HL-60 (cell line): ENCODE measurements around the gene PCDHAC2.

Experiments
- DNase-seq, 2 experiments: peaks; one replicate each; pipeline ENCODE4 v3.0.0-alpha.2; 2010 to 2020; ENCODE audit warnings: low read depth in 1 of 2, low spot score in 1 of 2
- H3K27ac ChIP-seq: fragments of 250-450 bp; sonication (Bioruptor Pico); replicated peaks from 2 replicates; pipeline ENCODE4 v1.5.1; 2020; ENCODE audit warnings: mild to moderate bottlenecking, moderate library complexity
- H3K27me3 ChIP-seq: fragments of 250-450 bp; sonication (Bioruptor Pico); 2 replicates; pipeline ENCODE4 v1.5.1; 2021; ENCODE audit warnings: mild to moderate bottlenecking, moderate library complexity; ENCODE audit not compliant: insufficient read depth, poor library complexity, severe bottlenecking
- H3K4me3 ChIP-seq: replicated peaks from 2 replicates; pipeline ENCODE4 v1.5.1; 2011; ENCODE audit warnings: mild to moderate bottlenecking, control low read depth, low read length; ENCODE audit not compliant: insufficient read depth
- GABPA ChIP-seq: IDR thresholded peaks from 2 replicates; pipeline ENCODE4 v1.6.1; 2012; ENCODE audit warnings: low read depth
- POLR2AphosphoS5 ChIP-seq: IDR thresholded peaks from 2 replicates; pipeline ENCODE4 v1.6.1; 2012; ENCODE audit warnings: low read depth
- SPI1 ChIP-seq: IDR thresholded peaks from 2 replicates; pipeline ENCODE4 v1.6.1; 2012; ENCODE audit warnings: low read depth, mild to moderate bottlenecking, borderline replicate concordance
- TF ChIP-seq, protein P1 (sequence below): IDR thresholded peaks from 2 replicates; pipeline ENCODE4 v1.6.1; 2012; ENCODE audit warnings: low read depth; ENCODE audit not compliant: insufficient replicate concordance
- TF ChIP-seq, protein P2 (sequence below): IDR thresholded peaks from one replicate; pipeline ENCODE4 v1.5.1; 2011; ENCODE audit warnings: low read length, control low read depth, inconsistent platforms; ENCODE audit not compliant: insufficient read depth

The PCDHAC2 gene

DNA sequence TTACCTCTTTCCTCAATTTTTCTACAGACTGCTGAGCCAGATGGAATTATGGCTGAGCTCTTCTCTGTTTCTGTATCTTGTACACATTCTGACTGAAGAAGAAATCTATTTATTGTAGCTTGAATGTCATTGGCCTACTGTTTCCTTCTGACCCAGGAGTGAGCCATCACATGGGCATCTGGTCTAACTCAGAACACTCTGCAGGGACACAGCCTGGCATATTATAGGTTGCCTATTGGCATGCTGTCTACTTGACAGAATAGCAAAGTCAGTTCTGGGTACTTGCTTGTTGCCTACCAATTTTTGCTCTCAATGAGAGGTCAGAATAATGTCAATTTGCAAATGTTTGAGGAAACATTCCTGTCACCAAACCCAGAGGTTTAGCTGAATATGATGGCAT, 7.3 kb downstream of the PCDHAC2 start:
- H3K27ac ChIP-seq = no peak overlapping the region
- TF ChIP-seq SPI1 (no peak), GABPA (no peak), POLR2AphosphoS5 (no peak)
- TF ChIP-seq, protein P1, sequence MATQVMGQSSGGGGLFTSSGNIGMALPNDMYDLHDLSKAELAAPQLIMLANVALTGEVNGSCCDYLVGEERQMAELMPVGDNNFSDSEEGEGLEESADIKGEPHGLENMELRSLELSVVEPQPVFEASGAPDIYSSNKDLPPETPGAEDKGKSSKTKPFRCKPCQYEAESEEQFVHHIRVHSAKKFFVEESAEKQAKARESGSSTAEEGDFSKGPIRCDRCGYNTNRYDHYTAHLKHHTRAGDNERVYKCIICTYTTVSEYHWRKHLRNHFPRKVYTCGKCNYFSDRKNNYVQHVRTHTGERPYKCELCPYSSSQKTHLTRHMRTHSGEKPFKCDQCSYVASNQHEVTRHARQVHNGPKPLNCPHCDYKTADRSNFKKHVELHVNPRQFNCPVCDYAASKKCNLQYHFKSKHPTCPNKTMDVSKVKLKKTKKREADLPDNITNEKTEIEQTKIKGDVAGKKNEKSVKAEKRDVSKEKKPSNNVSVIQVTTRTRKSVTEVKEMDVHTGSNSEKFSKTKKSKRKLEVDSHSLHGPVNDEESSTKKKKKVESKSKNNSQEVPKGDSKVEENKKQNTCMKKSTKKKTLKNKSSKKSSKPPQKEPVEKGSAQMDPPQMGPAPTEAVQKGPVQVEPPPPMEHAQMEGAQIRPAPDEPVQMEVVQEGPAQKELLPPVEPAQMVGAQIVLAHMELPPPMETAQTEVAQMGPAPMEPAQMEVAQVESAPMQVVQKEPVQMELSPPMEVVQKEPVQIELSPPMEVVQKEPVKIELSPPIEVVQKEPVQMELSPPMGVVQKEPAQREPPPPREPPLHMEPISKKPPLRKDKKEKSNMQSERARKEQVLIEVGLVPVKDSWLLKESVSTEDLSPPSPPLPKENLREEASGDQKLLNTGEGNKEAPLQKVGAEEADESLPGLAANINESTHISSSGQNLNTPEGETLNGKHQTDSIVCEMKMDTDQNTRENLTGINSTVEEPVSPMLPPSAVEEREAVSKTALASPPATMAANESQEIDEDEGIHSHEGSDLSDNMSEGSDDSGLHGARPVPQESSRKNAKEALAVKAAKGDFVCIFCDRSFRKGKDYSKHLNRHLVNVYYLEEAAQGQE = no peak
- TF ChIP-seq, protein P2, sequence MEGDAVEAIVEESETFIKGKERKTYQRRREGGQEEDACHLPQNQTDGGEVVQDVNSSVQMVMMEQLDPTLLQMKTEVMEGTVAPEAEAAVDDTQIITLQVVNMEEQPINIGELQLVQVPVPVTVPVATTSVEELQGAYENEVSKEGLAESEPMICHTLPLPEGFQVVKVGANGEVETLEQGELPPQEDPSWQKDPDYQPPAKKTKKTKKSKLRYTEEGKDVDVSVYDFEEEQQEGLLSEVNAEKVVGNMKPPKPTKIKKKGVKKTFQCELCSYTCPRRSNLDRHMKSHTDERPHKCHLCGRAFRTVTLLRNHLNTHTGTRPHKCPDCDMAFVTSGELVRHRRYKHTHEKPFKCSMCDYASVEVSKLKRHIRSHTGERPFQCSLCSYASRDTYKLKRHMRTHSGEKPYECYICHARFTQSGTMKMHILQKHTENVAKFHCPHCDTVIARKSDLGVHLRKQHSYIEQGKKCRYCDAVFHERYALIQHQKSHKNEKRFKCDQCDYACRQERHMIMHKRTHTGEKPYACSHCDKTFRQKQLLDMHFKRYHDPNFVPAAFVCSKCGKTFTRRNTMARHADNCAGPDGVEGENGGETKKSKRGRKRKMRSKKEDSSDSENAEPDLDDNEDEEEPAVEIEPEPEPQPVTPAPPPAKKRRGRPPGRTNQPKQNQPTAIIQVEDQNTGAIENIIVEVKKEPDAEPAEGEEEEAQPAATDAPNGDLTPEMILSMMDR = no peak
- H3K27me3 ChIP-seq = peaks cover 5% of the 10 kb centered on the region
- no peak overlapping the region for H3K4me3 ChIP-seq
- no peak for DNase-seq

DNA sequence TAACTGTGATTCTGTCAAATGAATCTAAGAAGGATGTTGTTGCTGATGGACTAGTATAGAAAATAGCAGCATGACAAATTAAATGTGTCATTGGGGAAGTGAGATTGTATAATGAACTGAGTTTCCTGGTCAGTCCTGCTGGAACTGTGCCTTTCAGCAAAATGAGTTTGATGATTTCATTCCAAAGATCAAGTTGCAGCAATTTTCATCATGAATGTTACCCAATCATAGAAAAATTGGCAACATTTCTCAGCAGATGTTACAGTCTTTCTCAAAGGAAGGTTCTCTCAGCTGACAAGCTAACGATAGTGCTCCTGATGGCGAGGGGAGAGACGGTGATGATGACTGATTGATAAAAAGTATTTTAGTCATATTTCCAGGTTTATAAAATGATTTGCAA, 10.7 kb downstream of the PCDHAC2 start:
- Histone ChIP-seq H3K27ac (no peak overlapping the region), H3K27me3 (no peaks in the 10 kb centered on the region), H3K4me3 (no peak overlapping the region)
- no peak for TF ChIP-seq GABPA
- TF ChIP-seq, protein P1 = no peak
- TF ChIP-seq, protein P2 = no peak
- no peak for TF ChIP-seq SPI1
- no peak for TF ChIP-seq POLR2AphosphoS5
- no peak for DNase-seq

DNA sequence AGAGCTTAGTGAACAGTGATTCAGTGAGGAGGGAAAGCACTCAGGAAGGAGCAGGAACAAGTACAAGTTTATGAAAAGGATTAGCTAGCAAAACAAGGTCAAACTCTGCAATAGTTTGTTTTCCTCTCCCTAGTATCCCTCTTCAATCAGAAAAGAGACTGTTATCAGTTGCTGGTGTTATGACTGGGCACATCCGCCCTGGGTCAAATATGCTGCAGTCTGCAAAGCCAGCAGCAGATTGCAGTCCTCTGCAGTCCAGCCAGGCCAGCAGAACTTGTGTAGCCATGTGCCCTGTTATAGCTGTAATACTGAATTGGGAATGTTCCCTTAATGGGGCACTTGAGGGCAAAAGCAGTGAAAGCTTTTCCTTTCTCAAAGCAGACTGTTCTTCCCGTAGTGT, 12.0 kb downstream of the PCDHAC2 start:
- TF ChIP-seq POLR2AphosphoS5 (no peak), SPI1 (no peak), GABPA (no peak)
- TF ChIP-seq, protein P2 = no peak
- TF ChIP-seq, protein P1 = no peak
- Histone ChIP-seq H3K4me3 (no peak overlapping the region), H3K27ac (no peak overlapping the region), H3K27me3 (no peaks in the 10 kb centered on the region)
- no peak for DNase-seq
